Colon (tissue), 2 donors: ENCODE results near the gene EHF.

ENCODE experiments used
- FAIRE-seq: peaks from 2 replicates; lab custom pipeline; 2012; peaks lifted over from hg19 to GRCh38; lab: Jason Lieb, UNC
- donor health status: control.
- donor health status: control.

EHF gene

DNA sequence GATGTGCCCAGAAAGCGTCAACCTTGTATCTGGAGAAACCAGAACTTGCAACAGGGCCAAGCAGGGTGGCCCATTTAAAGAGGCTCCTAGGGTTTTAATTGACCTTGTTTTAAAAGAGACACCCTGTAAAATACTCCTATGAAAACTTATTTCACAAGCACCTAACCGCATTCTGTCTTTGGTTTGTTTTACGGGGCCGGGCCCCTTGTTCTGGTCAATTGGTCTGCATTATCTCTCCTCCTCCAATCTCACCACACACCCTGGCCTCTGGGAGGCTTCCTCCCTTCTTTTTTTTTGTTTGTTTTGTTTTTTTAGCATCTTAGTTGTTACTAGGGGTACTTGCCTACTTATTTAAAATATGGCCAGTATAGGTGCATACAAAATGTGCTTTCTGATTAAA, 4.7 kb downstream of the EHF start:
- no peak for FAIRE-seq

DNA sequence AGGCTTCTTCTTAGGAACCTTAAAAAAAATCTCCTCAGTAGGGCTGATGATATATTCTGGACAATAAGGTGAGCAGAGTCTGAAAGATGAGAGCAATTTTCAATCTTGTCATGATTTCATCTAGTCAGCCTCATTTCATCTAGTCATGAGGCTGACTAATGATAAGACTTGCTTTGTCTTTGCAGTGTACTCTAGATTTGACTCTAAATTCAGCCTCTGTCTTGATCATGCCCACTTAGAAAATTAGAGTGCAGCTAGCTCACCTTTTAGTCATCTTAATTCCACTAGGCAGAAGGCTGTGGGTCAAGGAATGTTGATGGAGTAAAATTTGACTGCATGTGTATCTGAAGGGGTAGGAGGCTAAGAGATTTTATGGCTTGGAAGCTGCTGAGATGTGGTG, 5.5 kb downstream of the EHF start:
- no peak for FAIRE-seq

DNA sequence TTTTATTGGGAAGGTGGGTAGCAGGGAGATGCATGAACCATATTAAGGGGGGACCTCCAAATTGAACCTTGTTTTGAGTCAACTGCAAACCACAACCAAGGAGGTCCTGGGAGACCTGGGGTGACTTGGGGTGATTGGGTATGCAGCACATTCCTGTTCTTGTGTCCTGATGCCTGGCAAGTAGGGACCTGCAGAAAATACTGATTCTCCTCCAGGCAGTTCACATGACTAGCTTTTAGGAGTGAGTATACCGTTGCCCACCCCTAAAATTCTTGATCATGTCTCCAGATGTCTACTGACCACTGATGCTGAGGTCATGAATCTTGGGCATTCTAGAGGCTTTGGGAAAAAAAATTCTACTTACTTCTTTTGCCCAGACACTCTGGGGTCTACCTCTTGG, 6.3 kb downstream of the EHF start:
- no peak for FAIRE-seq

DNA sequence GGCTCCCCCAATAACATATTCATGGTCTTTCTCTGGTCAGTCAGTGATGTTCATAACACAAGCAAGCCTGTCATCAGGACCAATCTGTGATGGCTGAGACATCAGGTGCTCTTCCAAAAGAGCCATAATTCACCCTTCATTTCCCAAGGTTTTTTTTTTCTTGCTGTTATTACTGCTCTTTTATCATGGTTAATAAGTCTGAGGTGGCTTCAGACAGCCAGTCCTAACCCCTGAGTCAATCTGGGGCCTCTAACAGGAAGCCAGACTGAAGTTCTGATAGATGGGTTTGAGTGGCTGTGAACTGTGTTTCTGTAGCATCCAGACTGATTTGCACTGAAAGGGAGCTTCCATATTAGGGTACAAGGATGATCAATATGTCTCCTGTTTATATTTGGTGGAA, 8.8 kb downstream of the EHF start:
- no peak for FAIRE-seq

DNA sequence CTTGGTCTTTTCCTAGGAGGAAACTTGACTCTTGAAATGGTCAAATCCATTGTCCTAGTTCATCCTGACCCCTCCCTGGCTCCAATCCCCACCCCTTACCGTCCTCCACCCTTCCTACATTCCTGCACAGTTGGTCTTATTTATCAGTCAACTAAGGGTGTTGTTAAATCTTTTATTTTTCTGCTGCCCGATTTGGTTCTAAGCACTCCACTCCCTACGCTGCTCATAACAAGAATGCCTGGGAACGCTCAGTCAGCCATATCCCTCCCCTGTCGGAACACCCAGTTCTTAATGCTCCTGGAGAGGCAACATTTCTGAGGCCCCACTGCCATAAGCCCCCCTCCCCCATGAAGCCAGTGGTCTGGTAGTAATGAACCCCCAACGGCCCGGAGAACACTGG, 9.7 kb downstream of the EHF start:
- no peak for FAIRE-seq

DNA sequence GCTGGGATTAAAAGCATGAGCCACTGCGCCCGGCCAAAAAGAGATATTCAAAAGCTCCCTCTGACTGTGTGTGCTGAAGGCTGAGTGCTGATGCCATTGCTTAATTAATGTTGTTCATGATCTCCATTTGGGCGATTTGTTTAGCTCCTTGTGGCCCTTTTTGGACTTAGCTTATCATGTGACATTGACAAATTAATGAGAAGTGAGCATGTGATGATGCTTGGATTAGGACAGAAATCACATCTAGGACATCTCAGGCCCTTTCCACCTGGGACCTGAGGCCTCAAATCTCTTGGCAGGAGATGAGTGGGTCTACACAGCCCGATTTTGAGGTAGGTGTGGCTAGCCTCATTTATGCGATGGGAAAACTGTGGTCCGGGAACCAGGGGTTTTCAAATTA, 10.4 kb downstream of the EHF start:
- no peak for FAIRE-seq

DNA sequence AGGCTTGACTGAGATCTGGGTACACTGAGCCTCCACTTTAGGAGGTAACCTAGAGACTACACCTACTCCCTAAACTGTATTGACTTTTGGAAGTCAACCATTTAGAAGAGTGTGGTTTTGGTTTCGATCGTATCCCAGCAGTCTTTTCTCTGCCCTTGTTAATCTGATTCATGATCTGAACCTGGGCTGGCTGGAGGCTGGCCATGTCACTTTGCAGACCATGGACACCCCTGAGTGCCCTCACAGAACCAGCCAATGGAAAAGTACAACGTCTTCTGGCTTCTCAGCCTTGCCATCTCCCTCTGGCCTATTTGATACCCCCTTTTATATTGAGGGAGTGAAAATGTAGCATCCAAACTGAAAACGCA, 10.8 kb downstream of the EHF start:
- FAIRE-seq = no peak

DNA sequence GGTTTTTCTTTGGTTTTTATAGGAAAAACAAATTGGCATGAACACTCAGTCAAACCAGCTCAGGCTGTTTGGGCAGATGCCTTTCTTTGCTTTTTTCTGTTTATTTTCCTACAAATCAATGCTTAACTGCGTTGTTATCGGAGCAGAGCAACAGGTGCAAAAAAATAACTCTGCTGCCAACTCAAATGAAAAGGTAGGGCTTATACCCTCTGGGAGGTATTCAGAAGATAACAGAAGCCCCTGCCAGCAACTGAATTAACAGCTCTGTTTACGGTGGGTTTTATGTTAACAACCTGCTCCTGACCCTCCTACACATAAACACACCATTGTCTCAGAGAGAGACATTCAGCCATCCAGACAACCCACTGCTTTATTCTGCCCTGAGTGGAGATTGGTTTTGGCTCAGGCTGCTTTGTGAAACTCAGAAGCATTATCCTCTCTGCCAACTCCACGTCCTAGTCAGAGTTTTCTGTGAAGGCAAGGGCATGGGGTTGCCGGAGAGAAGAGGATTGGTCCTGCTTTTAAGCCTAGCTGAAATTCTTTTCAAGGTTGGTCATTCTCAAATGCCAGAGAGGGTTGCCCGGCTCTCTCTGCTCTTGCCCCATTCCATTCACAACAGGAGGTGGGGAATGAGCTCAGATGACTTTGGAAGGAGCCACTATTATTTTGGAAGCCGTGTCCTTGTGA, 11.4 kb downstream of the EHF start:
- no peak for FAIRE-seq

DNA sequence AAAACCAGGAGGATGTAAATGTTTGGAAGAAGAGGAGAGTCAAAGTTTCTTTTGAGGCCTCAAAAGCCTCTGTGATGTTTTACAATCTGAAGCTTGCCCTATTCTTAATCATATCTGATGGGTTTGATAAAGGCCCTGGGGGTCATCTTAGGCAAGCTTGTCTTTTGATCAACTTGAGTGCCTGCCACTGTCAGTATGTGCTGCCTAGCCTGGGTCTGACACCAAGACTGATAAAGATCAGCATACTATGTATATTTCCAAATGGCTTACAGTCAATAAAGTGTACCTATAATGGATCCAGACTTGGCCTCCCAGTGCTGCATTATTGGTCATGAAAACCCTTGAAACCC, 12.7 kb downstream of the EHF start:
- no peak for FAIRE-seq

DNA sequence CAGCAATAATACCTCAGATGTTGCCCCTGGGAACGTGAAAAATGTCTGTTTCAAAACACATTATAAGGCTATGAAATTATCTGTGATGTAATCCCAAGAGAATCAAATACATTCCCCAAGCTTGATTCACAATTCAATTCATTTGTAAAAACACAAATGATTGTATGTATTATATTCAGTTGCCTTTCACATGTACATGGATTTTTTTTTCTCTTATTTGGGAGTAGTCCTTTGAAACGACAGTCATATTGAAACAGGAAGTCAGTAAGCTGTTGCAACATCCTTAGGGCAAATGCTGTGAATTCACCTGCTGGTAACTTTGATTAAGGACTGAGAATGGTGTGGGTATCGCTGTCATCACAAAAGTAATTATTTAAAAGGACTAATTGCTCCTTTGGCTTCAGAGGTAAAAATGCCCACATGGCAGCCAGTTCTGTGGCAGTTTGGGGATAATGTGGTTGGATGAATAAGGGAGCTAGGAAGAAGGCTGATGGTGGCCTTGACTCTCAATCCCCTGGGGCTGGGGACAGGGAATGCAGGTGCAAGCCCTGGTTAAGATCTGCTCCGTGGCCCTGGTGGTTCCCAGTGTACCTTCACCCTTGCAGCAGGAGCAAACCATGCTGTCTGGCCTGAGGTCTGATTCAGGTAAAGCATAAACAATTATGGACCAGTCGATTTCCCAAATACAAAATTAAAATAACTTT, 13.2 kb downstream of the EHF start:
- FAIRE-seq = no peak

DNA sequence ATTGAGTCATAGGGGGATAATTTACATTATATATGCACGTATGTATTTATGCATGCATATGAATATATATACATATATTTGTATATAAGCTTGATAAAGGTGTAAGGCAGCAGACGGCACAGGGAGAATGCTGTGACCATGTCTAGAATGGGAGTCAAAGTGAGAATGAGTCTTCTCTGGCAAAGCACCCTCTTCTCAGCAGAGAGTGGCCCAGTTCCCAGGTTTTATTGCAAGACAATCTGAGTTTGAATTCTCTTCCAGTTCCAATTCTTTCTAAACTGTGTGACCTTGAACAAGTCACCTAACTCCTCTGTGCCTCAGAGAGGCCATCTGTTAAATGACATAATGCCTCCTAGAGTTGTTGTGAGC, 13.8 kb downstream of the EHF start:
- FAIRE-seq = no peak

DNA sequence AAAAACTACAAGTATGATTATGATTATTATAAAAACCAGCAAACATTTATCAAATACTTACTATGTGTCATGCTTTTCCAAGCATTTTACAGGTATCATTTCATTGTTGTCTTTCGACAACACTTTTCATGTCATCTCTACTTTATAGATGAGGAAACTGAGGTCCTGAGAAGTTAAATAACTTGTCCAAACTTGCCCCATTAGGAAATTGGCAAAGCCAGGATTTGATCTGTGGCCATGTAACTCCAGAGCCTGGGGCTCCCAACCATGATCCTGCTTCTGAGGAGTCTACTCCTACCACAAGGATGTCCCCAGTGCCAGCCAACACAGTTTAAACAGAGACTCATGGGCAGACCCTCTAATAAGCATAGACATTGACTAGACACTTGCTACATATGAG, 15.2 kb downstream of the EHF start:
- no peak for FAIRE-seq

DNA sequence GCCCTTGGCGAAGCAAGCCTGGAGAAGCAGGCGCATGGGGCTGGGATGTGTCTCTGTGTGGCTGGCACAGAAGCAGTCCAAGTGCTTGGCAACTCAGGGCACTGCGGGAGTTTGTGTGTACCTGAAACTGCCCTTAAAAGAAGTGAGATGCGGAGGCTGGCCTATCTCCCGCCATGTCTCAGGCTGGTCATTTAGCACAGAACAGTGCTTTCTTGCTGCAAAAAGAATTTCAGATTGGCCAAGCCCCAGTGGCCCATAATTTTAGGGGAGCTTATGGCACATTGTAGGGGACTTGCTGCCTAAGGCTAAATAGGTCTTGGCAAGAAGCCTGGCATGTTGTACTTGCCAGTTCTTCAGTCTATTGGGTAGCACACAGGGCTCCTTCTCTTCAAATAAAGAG, 16.4 kb downstream of the EHF start:
- FAIRE-seq = no peak

DNA sequence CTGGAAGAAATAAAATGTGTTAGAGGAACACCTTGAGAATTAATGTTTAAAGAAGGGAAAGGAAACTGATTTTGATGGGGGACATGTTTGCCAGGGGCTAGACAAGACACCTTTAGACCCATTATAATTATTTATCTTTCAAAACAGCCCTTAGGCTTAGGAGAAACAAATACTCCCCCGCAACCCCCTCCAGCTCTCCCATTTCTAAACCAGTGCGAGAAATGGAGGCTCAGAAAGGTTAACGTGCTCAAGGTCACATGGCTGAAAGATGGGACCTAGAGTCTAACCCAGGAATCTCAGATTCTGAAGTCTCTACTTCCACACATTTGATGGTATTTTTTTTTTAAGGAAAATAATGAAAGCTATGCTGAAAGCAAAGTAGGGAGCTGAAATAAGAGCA, 18.0 kb downstream of the EHF start:
- no peak for FAIRE-seq

DNA sequence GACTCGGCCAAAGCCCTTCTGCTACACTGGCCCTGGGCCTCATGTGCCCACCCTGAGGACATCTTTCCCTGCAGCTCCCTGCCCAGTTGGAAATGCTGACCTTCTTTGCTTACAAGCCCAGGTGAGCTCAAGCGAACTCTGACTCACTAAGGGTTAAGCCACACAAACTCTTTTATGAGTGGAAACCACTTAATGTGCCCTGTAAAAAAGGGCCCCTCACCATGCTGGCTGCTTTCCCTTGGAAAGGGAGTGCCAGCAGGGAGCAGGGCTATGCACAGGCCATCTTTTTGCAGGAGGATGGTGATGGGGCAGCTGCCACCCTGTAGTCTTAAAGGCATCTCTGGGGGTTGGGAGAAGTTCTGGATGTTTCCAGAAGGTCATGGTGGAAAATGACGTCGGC, 18.7 kb downstream of the EHF start:
- FAIRE-seq = no peak

DNA sequence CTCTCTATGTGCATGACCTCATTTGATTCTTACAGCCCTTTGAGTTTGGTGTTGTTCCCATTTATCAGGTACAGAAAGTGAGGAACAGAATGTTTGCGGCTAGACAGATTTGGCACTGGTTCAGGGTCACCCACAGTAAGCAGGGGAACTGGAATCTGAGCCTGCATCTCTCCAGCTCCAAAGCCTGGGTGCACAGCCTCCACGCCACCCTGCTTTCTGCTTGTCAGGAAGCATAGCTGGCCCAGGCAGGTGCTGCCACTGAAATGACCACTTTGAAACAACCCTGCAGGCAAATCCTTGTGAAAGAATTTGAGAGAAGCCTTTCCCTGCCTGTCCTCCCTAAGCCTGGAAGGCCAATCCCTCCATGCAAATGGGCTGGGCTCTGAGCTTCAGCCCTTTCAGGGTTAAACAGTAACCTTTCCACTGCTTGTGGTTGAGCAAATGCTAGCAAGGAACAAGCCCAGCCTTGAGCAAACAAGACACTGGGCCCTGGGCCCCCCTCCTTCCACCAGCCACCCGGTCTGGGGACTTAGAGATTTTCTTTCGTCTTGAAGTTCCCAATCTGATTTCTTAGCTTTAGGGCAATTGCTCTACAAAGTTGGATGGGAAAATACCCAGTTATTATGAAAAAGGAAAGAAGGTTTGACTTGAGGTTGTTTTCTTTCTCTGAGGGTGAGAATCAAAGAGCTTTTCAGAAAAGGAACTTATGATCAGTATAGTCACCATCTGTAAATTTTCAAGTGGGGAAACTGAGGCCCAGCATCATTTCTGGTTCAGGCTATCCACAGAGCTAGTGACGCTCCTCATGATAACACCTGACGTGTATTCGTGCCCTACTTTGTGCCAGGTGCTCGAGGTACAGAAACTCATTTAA, 19.4 kb downstream of the EHF start:
- no peak for FAIRE-seq

DNA sequence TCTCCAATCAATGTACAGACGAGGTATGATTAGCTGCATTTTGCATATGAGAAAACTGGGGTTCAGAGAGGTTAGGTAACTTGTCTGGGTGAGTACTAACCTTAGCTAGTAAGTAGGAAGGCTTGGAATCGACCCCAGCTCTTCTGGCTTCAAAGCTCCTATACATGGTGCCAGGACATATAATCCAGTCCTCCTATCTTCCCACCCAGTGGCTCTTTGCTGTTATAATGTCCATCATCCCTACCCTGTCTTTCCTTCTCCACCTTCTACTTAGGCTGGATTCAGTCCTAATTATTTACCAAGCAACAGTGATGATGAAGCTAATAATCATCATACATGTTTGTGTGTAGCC, 20.0 kb downstream of the EHF start:
- FAIRE-seq = no peak

DNA sequence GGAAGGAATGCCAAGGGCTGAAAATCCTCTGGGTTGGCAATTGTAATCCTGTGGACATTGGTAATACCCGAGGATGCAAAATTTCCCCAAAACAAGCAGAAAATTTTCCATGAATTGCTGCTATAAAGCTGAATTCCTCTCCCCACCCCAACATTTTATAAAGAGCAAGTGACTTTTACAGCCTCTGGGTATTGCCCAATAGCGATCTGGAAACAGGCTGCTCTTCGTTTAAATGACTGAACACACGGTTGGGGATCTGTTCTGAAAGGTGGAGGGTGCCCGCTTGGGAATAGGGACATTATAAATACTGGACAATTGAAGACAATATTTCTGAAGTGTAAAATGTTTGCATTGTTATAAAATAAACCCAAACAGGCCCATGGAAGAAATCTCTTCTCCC, 20.6 kb downstream of the EHF start:
- FAIRE-seq = no peak

DNA sequence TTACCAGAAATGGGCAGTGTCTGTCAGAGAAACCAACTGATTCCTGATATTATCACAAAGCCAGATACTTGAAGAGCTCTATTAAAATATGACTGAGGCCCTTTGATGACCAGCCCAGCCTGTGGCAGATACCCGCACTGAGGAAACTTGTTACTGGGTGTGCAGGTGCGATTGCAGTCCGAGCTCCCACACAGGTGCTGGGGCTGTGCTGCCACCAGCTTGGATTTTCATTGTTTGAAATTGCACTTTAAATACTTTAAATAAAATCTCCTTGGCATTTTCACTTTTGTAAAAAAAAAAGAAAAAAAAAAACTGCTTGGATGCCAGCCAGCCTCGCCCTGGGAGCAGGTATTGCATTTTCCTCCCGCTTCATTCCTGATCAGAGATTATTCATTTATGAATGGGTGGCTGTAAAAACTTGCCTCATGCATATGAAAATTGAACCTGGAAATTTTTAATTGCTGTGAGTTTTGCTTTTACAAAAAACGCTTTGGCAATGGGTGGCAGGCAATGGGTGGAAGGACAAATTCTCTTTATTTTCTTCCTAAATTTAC, 21.2 kb downstream of the EHF start:
- no peak for FAIRE-seq

DNA sequence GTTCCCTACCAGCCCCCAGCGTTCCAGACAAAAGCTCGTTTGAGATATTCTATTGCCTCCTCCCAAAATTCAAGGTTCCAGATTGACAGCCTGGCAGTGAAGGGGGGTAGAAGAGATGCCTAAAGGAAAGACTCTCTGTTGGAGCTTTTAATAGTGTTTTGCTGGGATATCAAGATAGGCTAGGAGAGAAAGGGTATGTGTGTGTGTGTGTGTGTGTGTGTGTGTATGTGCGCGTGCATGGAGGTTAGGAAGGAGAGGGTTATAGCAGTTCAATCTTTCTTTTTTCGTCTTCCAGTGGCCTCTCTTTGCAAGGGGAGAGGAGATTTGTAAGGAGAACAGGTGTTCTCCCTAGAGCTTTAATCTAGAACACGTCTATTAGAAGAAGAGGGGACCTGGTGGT, 22.0 kb downstream of the EHF start:
- FAIRE-seq = no peak

DNA sequence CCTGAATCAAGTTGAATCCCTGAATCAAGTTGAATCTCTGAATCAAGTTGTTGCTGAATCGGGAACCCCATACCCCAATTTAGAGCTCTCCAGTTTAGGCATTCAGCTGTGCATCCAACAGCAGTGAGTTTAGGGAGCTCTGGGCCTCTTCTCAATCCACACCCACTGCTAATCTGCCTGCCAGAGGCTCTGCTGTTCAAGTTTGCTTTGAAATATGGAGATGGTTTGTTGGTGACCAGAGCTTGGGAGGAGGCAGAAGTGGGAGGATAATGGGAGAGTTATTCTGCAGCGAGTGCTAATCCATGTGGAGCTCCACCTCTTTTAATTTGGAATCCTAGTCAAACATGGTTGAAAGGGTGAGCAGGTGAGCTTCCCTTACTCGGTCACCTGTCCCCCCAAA, 22.4 kb downstream of the EHF start:
- FAIRE-seq = no peak

DNA sequence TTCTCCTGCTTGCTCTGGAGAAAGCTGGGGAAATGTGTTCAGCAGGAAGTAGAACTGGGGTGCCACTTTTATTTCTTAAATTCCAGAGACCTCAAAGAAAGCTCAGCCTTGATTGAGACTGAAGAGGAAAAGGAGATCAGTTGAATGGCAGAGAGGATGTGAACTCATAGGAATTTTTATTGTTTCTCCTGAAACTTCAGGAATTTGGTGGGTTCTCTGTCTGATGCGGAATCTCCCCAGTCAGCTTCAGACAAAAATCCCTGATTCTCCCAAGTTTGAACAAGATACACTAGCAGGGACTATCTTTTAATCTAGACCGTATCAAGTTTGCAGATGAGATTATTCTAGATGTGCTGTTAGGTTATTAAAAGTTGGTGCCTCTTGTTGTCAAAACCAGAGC, 23.0 kb downstream of the EHF start:
- no peak for FAIRE-seq

DNA sequence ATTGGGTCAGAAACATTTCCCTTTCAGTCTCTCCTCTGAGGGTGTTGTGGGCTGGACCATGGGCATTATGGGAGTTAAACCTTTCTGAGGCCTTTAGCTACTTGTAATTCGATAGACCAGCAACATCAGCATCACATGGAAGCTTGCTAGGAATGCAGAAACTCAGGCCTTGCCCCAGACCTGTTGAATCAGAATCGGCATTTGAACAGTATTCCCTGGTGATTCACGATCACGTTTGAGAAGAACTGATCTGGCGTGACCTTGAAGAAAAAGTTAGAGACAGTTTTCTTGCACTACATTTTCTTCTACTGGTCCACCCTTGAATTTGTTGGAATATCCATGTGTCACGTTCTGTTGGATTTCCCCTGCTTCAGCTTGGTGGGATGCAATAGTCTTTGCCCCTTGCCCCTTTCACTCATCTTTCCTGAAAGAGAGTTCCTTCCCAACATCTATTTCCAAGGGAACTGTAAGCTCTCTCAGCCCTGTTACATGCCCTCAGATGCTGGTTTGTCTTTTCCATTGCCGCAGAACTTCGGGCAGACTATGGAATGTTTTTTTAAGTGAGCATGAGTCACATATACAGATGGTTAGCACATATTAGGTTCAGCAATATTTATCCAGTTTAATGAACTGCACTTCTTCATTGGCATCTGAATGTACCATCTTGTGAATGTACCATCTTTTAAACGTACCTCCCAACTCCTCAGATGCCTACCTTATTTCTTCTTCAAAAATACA, 23.9 kb downstream of the EHF start:
- FAIRE-seq = no peak
